ENCODE results near the gene ADGRB2.

The ADGRB2 gene

DNA sequence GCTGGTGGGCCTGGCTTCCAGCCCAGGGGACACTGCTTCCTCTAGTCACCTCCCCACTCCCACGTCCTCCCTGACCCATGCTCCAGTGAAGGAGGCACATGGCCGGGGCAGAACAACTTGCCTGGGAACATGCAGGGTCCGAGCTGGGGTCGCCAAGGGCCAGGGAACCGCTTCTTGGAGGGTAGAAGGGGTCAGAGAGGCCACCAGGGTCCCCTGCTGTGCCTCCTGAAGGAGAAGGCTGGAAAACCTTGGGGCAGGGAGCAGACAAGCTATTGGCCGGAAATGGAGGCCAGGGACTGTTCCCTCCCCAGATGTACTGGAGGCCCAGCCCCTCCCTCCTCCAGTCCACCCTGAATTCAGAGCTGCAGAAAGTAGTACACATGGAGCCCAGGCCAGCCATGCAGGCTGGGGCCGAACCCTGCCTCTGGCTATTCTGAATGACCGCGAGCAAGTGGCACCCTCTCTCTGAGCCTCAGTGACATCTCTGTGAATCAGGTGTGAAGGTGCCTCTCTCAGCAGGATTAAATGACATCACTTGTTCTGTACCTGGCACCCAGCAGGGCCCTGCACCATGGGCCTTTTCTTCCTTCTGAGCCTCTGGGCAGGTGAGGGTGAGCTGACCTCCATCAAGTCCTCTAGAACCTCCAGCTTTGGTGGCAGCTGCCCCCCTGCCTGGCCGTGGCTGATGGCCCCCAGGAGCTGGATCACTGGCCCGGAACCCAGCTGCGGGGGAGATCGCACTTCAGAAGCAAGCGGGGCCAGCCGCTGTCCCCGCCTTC, 35.9 kb upstream of the ADGRB2 start:
- DNase-seq (ENCODE audit: low spot score in 2 of 2) (no peak), ATAC-seq (ENCODE audit: low read depth) (no peak)
- H3K4me3 Mint-ChIP-seq = no peak overlapping the region
- no peaks in the 10 kb centered on the region for H3K36me3 Mint-ChIP-seq
- H3K27ac Mint-ChIP-seq = no peak overlapping the region
- peaks cover 12% of the 10 kb centered on the region for H3K27me3 Mint-ChIP-seq
- no peaks in the 10 kb centered on the region for H3K9me3 Mint-ChIP-seq
- H3K4me1 Mint-ChIP-seq = peaks cover 18% of the 10 kb centered on the region

- Mint-ChIP-seq H3K4me1 (peaks cover 18% of the 10 kb centered on the region), H3K9me3 (no peaks in the 10 kb centered on the region), H3K36me3 (no peaks in the 10 kb centered on the region), H3K4me3 (no peak overlapping the region), H3K27ac (no peak overlapping the region), H3K27me3 (peaks cover 12% of the 10 kb centered on the region)
- DNase-seq (ENCODE audit: low spot score in 2 of 2) (no peak), ATAC-seq (ENCODE audit: low read depth) (no peak)
These were observed 35.2 kb upstream of the ADGRB2 start for GRCh38 chr1:31799196-31799894.

DNA sequence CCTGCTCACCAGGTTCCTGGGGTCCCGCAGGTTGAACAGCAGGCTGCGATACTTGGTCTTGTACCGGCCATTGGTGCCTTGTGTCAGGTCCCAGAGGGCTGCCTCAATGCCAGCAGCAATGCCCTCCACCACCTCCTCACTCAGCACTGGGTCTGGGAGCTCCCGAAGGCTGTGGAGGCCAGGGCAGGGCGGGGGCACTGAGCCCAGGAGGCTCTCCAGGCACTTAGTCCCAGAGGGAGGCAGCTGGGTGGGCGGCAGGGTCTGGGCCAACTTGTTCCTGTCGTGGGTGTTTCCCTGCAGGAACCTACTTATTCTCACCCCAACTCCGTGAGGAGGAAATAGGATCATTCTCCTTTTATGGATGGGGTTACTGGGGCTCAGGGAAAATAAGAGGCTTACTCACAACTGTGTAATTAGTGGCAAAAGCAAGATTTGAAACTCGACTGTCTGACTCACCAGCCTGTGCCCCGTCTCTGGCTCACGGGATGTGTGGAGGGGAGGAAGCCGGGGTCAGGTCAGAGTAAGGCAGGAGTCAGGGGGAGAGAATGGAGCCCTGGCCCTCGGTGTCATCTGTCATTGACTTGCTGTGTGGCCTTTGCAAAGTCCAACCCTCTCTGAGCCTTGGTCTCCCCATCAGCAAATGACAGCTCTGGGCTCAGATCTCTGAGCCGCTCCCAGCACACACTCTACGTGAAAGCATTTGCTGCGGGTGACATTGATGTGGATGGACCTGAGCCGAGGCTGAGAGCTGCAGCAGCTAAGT, 34.5 kb upstream of the ADGRB2 start:
- no peak for DNase-seq (ENCODE audit: low spot score in 2 of 2)
- no peak overlapping the region for H3K4me3 Mint-ChIP-seq
- H3K9me3 Mint-ChIP-seq = no peaks in the 10 kb centered on the region
- ATAC-seq (ENCODE audit: low read depth) = no peak
- no peaks in the 10 kb centered on the region for H3K36me3 Mint-ChIP-seq
- H3K27ac Mint-ChIP-seq = no peak overlapping the region
- H3K4me1 Mint-ChIP-seq = peaks cover 16% of the 10 kb centered on the region
- H3K27me3 Mint-ChIP-seq = peaks cover 12% of the 10 kb centered on the region

DNA sequence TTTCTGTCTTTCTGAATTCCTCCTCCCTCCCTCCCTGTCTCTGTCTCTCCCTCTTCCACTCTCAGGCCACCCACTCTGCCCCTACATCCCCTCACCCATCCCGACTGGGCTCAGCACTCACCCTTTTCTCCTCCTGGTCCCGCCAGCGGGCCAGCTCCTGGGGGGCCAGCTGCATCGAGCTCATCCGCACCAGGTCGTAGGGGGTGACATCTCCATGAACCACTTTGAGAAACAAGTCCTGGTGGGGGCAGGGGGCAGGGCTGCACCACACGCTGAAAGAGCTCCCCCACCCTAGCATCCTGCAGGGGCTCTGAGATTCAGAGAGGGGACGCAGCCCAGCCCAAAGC, 33.9 kb upstream of the ADGRB2 start:
- Mint-ChIP-seq H3K36me3 (no peaks in the 10 kb centered on the region), H3K27me3 (peaks cover 13% of the 10 kb centered on the region), H3K4me1 (peaks cover 14% of the 10 kb centered on the region), H3K4me3 (no peak overlapping the region), H3K27ac (no peak overlapping the region), H3K9me3 (no peaks in the 10 kb centered on the region)
- ATAC-seq (ENCODE audit: low read depth) (no peak), DNase-seq (ENCODE audit: low spot score in 2 of 2) (no peak)

DNA sequence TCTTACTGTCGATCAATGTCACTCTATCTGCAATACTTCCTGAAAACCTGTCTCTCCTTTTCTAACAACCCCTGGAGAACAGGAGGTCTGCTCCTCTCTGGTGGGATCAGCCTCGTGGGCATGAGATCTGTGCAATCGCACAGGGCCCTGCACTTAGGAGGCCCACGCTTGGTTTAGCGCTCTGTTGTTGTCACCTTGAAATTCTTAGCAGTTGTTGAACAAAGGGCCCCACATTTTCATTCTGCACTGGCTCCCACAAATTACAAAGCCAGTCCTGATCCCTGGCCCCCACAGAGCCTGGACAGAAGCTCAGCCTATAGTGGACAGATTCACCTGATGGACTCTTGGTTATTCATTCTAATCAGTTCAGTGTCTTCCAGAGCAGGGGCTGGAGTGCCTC, 33.1 kb upstream of the ADGRB2 start:
- ATAC-seq (ENCODE audit: low read depth) (no peak), DNase-seq (ENCODE audit: low spot score in 2 of 2) (no peak)
- no peaks in the 10 kb centered on the region for H3K36me3 Mint-ChIP-seq
- H3K4me3 Mint-ChIP-seq = no peak overlapping the region
- peaks cover 12% of the 10 kb centered on the region for H3K4me1 Mint-ChIP-seq
- no peak overlapping the region for H3K27ac Mint-ChIP-seq
- H3K27me3 Mint-ChIP-seq = peaks cover 15% of the 10 kb centered on the region
- H3K9me3 Mint-ChIP-seq = no peaks in the 10 kb centered on the region

- Mint-ChIP-seq H3K36me3 (no peaks in the 10 kb centered on the region), H3K27me3 (peaks cover 15% of the 10 kb centered on the region), H3K4me1 (peaks cover 11% of the 10 kb centered on the region), H3K27ac (no peak overlapping the region), H3K4me3 (no peak overlapping the region), H3K9me3 (no peaks in the 10 kb centered on the region)
- DNase-seq (ENCODE audit: low spot score in 2 of 2) = no peak
- no peak for ATAC-seq (ENCODE audit: low read depth)
These were observed 32.6 kb upstream of the ADGRB2 start for GRCh38 chr1:31796707-31797106.

DNA sequence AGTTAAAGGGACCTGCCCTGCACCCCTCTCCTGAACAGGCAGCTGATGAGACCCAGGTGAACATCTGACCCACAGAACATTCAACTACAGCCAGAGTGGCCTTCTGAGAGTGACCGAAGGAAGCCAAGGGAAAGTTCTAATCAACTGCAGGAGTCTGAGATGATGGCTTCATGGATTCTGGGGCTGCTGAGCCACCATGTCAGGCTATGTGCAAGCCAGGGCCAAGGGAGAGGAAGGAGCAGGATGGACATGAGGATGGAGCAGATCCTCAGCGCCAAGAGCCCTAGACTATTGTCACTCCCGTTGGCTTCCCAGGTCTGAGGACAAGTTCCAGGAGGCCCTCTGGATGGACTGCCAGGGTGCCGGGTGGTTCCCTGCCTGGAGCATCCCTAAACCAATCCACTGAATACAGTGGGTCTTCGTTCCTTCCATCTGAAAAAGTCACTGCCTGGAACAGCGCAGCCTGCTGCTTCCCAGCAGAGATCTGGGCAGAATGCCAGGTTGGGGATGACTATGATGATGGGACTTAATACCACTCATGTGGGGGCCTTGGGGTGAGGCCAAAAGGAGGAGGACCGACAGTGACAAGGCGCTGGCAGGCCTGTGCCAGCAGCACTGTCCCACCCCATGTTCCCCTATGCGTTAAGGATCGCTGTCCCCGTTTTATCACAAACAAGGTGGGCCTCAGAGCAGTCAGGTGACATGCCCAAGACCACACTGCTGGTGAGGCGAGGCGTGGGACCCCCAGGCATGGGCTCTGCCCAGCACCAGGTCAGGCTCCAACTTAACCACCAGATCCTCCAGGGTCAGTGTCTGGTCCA, 31.9 kb upstream of the ADGRB2 start:
- ATAC-seq (ENCODE audit: low read depth) = no peak
- Mint-ChIP-seq H3K4me1 (peaks cover 5% of the 10 kb centered on the region), H3K4me3 (no peak overlapping the region), H3K27me3 (peaks cover 15% of the 10 kb centered on the region), H3K27ac (no peak overlapping the region), H3K36me3 (no peaks in the 10 kb centered on the region), H3K9me3 (no peaks in the 10 kb centered on the region)
- no peak for DNase-seq (ENCODE audit: low spot score in 2 of 2)

GRCh38 chr1:31795096-31795675, 31.0 kb upstream of the ADGRB2 start:
- ATAC-seq (ENCODE audit: low read depth) (no peak), DNase-seq (ENCODE audit: low spot score in 2 of 2) (no peak)

GRCh38 chr1:31793586-31794285, 29.6 kb upstream of the ADGRB2 start:
- H3K4me1 Mint-ChIP-seq = peaks cover 2% of the 10 kb centered on the region
- H3K36me3 Mint-ChIP-seq = no peaks in the 10 kb centered on the region
- no peaks in the 10 kb centered on the region for H3K9me3 Mint-ChIP-seq
- H3K4me3 Mint-ChIP-seq = no peak overlapping the region
- no peak for DNase-seq (ENCODE audit: low spot score in 2 of 2)
- no peak for ATAC-seq (ENCODE audit: low read depth)
- peaks cover 12% of the 10 kb centered on the region for H3K27me3 Mint-ChIP-seq
- no peak overlapping the region for H3K27ac Mint-ChIP-seq

More at GRCh38 chr1:31795096-31795675, 31.0 kb upstream of the ADGRB2 start:
- Mint-ChIP-seq H3K27me3 (peaks cover 12% of the 10 kb centered on the region), H3K4me3 (no peak overlapping the region), H3K27ac (no peak overlapping the region), H3K9me3 (no peaks in the 10 kb centered on the region), H3K36me3 (no peaks in the 10 kb centered on the region), H3K4me1 (no peaks in the 10 kb centered on the region)

- DNase-seq (ENCODE audit: low spot score in 2 of 2) = no peak
- H3K4me1 Mint-ChIP-seq = peaks cover 4% of the 10 kb centered on the region
- no peak overlapping the region for H3K27ac Mint-ChIP-seq
These were observed 28.9 kb upstream of the ADGRB2 start for GRCh38 chr1:31793086-31793485.

GRCh38 chr1:31792541-31792940, 28.4 kb upstream of the ADGRB2 start:
- no peak for DNase-seq (ENCODE audit: low spot score in 2 of 2)
- H3K4me3 Mint-ChIP-seq = no peak overlapping the region
- peaks cover 9% of the 10 kb centered on the region for H3K4me1 Mint-ChIP-seq
- H3K27ac Mint-ChIP-seq = no peak overlapping the region
- ATAC-seq (ENCODE audit: low read depth) = no peak
- H3K36me3 Mint-ChIP-seq = no peaks in the 10 kb centered on the region
- no peaks in the 10 kb centered on the region for H3K9me3 Mint-ChIP-seq
- H3K27me3 Mint-ChIP-seq = peaks cover 7% of the 10 kb centered on the region

More at GRCh38 chr1:31793086-31793485, 28.9 kb upstream of the ADGRB2 start:
- Mint-ChIP-seq H3K27me3 (peaks cover 11% of the 10 kb centered on the region), H3K9me3 (no peaks in the 10 kb centered on the region), H3K4me3 (no peak overlapping the region), H3K36me3 (no peaks in the 10 kb centered on the region)
- ATAC-seq (ENCODE audit: low read depth) = no peak

- Mint-ChIP-seq H3K9me3 (no peaks in the 10 kb centered on the region), H3K27me3 (peaks cover 6% of the 10 kb centered on the region), H3K4me3 (no peak overlapping the region), H3K4me1 (peaks cover 10% of the 10 kb centered on the region), H3K36me3 (no peaks in the 10 kb centered on the region), H3K27ac (no peak overlapping the region)
- no peak for ATAC-seq (ENCODE audit: low read depth)
- DNase-seq (ENCODE audit: low spot score in 2 of 2) = no peak
These were observed 28.0 kb upstream of the ADGRB2 start for GRCh38 chr1:31792116-31792515.

All from memory B cell (primary cell).